Glutamatergic neuron (in vitro differentiated cells): ENCODE results near the gene CRIP1. TPM values are rescaled to one million over a fixed set of nuclear protein-coding genes. Genes with fewer than 3 reads are reported as not detected.

Experiments
- DNase-seq: peaks from one replicate; pipeline ENCODE4 v3.0.0; 2022
- H3K27ac Mint-ChIP-seq: one replicate; pipeline ENCODE4 v1.8.0; 2020; ENCODE audit warnings: mild to moderate bottlenecking, mixed read lengths, inconsistent platforms; ENCODE audit not compliant: unreplicated experiment
- H3K27me3 Mint-ChIP-seq: one replicate; pipeline ENCODE4 v1.8.0; 2020; ENCODE audit warnings: mild to moderate bottlenecking, moderate library complexity, mixed read lengths, inconsistent platforms; ENCODE audit not compliant: unreplicated experiment
- H3K36me3 Mint-ChIP-seq: one replicate; pipeline ENCODE4 v1.8.0; 2020; ENCODE audit warnings: mild to moderate bottlenecking, mixed read lengths, inconsistent platforms; ENCODE audit not compliant: unreplicated experiment
- H3K4me1 Mint-ChIP-seq: one replicate; pipeline ENCODE4 v1.8.0; 2020; ENCODE audit warnings: mild to moderate bottlenecking, low read depth, mixed read lengths, inconsistent platforms; ENCODE audit not compliant: unreplicated experiment
- H3K4me3 Mint-ChIP-seq: one replicate; pipeline ENCODE4 v1.8.0; 2020; ENCODE audit warnings: mild to moderate bottlenecking, mixed read lengths, inconsistent platforms; ENCODE audit not compliant: unreplicated experiment
- H3K9me3 Mint-ChIP-seq: one replicate; pipeline ENCODE4 v1.8.0; 2020; ENCODE audit warnings: mild to moderate bottlenecking, moderate library complexity, mixed read lengths, inconsistent platforms; ENCODE audit not compliant: unreplicated experiment
- CTCF ChIP-seq: fragments of 200-600 bp; sonication (generic); IDR thresholded peaks from one replicate; pipeline ENCODE4 v1.5.0; 2021; ENCODE audit not compliant: partially characterized antibody, unreplicated experiment
- total RNA-seq: library from RNA; stranded (reverse); fragmentation: NEBNext Ultra II Directional; extraction: Animal tissue kit (Norgen Biotek cat#: 25700); gene quantifications from one replicate; pipeline ENCODE4 v1.2.1, GENCODE V29; 2021; ENCODE audit not compliant: unreplicated experiment

Gene CRIP1
- total RNA-seq, 1 donor from 2014 or later: 49.3 TPM

DNA sequence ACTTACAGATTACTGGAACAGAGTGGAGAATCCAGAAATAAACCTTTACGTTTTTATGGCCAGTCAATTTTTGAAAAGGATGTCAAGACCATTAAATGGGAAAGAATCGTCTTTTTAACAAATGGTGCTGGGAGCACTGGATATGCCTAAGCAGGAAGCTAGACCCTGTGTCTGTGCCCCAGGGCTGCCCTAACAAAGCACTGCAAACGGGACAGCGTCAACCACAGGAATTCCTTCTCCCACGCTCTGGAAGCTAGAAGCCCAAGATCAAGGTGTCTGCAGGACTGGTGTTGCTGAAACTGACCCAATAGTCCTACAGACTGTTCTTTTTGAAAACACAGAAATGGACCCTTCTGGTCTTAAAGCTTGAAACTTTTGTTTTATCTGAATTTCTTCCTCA, 30.4 kb downstream of the CRIP1 start:
- Mint-ChIP-seq H3K4me1 (no peaks in the 10 kb centered on the region), H3K36me3 (peaks cover 9% of the 10 kb centered on the region), H3K9me3 (peaks cover 5% of the 10 kb centered on the region), H3K27me3 (peaks cover 6% of the 10 kb centered on the region), H3K4me3 (no peak overlapping the region), H3K27ac (no peak overlapping the region)
- no peak for DNase-seq
- TF ChIP-seq CTCF: no peak

DNA sequence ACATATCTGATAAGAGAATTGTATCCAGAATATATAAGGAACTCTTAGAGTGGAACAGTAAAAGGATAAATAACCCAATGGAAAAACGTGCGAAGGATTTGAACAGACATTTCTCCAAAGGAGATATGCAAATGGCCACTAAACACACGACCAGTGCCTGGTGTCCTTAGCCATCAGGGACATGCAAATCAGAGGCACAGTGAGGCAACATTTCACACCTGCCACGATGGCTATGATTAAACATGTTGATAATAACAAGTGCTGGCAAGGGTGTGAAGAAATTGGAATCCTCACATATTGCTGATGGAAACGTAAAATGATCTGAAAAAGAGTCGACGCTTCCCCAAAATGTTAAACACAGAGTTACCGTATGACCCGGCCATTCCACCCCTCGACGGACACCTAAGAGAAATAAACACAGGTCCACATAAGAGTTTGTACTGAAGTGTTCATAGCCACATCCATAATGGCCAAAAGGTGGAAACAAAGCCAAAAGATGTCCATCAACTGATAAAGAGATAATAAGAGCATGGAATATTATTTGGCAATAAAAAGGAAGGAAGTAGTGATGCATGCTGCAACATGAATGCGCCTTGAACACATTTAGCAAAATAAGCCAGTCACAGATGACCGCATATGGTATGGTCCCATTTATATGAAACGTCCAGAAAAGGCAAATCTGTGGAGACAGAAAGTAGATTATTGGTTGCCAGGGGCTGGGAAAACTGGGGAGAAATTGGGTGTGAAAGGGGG, 33.4 kb downstream of the CRIP1 start:
- DNase-seq: no peak
- Mint-ChIP-seq H3K4me1 (no peaks in the 10 kb centered on the region), H3K4me3 (no peak overlapping the region), H3K27ac (no peak overlapping the region), H3K27me3 (peaks cover 11% of the 10 kb centered on the region), H3K36me3 (peaks cover 9% of the 10 kb centered on the region), H3K9me3 (peaks cover 3% of the 10 kb centered on the region)
- no peak for TF ChIP-seq CTCF

GRCh38 chr14:105525326-105525725, 38.6 kb downstream of the CRIP1 start:
- TF ChIP-seq CTCF: no peak
- no peak for DNase-seq
- Mint-ChIP-seq H3K36me3 (no peaks in the 10 kb centered on the region), H3K4me3 (no peak overlapping the region), H3K27me3 (peaks cover 8% of the 10 kb centered on the region), H3K9me3 (no peaks in the 10 kb centered on the region), H3K27ac (no peak overlapping the region), H3K4me1 (no peaks in the 10 kb centered on the region)

- Mint-ChIP-seq H3K27ac (no peak within 1 kb of the TSS), H3K4me3 (no peak within 1 kb of the TSS), H3K36me3 (no peaks in the 10 kb centered on the region), H3K4me1 (no peaks in the 10 kb centered on the region), H3K9me3 (no peaks in the 10 kb centered on the region), H3K27me3 (peaks cover 11% of the 10 kb centered on the region)
- peak; percentile 63 for DNase-seq
- no peak for TF ChIP-seq CTCF
Observed at GRCh38 chr14:105525861-105526775, 39.4 kb downstream of the CRIP1 start, which contains the start of gene TMEM121. TSS of gene TMEM121 (plus strand) at chr14:105526583. CDS start at chr14:105528835, 2,252 bp downstream.
